Measurements from ENCODE around the gene COL20A1.

The COL20A1 gene

DNA sequence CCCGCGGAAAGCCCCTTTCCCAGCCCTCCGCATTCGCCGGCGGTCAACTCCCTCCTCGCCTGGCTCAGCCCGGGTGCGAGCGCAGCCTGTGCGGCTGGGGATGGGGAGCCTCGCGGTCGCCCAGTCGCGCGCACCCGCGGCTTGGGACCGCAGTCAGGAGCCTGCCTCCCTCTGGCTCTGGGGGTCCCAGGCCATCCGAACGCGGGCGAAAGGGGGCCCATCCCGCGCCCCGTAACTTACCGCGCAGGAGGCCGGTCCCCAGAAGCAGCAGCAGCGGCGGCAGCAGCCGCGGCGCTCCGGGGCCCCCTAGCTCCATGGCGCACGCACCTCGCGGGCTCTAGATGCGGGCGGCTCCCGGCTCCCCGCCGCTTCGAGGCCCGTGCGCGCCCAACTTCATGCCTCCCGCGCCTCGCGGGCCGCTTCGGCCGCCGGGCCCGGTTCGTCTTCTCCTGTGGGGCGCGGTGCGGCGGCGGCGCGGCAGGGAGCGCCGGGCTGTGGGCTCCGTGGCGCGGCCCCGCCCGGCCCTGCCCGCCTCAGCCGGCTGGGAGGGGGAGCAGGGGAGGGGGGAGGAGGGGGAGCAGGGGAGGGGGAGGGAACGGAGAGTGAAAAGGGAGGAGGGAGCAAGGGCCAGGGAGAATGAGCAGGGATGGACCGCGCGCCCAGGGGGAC lies 68.0 kb downstream of the COL20A1 start, which contains the start of gene CHRNA4:
Gene CHRNA4, minus strand, starts transcription at position 500 of the 669 bp plus-strand sequence. Its CDS starts 184 bp downstream, at position 316.
- DNase-seq (ENCODE audit: low read depth in 2 of 3, low spot score in 2 of 3) = no peak

DNA sequence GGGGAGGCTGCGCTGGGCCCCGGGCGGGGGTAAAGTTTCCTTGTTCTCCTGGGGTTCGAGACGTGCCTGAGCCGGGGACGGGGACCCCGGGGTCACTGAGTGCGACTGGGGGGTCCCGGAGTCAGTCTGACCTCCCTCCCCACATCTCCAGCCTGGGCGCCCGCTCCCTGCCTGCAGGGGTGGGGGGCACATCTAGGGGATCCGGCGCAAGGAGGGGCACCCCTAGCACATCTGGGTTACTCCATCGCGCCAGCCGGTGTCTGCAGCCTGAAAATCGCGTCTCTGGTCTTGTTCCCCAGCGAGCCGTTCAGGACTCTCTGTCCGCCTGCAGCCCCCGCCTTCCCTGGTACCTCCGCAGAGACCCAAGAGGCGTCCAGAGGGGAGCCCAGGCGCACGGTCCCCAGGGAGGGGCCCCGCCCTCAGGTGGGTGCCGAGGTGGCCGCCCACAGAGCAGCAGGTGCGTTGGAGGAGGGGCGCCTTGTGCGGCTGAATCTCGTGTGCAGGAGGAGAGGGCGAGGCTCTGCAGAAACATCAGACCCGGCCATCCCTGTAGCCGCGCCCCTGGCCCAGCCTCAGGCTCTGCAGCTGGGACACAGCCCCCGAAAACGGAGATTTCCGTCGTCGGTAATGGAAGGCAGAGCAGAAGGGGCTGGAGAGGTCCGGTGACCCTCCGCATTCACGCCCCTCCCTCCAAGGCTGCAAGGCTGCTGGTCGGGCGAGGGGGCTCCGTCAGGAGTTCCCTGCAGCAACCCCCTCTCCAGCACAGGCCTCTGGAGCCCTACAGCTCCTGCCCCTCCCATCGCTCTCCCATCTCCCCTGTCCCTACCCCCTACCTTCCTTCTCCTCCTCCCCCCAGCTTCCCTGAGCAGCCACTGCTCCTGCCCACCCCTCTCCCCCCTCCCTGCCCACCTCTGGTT lies 68.8 kb downstream of the COL20A1 start:
- no peak for DNase-seq (ENCODE audit: low read depth in 2 of 3, low spot score in 2 of 3)

DNA sequence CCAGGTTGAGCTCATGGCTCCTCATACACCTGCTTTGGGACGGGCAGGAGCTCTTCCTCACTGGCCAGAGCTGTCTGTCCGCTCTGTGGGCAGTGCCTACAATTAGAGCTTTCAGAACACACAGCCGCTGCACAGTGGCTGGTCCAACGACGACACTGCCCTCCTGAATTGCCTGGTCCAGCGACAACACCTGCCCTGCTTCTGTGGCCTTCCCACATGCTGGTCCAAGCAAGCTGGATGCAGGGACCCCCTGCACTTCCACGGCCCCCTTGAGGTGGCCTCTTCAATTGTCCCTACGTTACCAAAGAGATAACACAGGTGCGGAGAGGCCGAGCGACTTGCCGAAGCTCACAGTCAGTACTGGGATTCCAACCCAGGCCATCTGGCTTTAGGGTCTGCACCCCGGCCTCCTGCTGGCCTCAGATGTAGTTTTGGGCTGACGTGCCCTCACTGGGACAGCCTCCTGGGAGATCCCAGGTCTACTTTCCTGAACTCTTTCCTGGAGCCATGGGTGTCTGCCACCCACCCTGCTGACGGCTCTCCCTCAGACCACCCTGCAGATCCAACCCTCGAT lies 69.5 kb downstream of the COL20A1 start:
- DNase-seq (ENCODE audit: low read depth in 2 of 3, low spot score in 2 of 3) = no peak

DNA sequence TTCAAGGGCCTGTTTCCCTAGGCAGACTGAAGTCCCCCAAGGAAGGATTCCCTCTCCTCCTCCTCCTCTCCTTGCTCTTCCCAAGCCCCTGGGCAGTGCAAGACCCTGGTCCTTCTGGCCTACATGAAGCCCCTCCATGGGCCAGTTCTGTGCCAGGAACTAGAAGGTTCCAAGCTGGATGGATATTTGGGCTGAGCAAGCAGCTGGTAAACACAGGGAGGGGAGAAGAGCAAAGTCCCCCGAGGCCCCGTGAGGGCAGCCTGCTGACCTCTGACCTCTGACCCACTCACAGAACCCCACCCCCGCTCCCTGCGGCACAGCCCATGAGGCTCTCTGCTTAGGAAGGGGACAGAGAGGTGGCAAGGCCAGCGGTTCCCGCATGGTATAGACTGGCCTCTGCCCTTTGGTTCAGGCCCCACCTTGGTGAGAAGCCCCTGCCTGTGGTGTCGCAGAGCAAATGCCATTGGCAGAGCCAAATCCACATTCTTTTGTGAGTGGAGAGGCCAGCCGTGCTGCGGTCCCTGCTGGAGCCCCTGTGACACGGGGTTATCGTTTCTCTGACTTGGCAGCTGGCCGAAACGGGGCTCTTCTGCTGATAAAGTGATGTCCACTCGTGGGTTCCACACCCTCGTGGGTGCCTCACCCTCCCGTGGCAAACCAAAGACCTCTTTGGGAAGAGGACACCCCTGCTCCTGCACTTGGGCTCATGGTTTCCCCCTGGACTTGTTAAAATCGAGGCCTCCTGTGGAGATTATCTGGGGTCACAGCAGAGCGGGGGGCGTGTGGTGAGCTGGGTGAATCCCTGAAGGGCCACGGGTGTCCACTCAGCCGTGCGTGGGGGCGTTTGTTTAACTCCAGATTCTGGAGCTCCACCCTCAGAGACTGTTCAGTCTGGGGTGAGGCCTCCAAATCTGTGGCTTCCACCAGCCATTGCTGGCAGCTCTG lies 70.3 kb downstream of the COL20A1 start:
- DNase-seq (ENCODE audit: low read depth in 2 of 3, low spot score in 2 of 3) = no peak

GRCh38 chr20:63363981-63364561 lies 71.1 kb downstream of the COL20A1 start:
- no peak for DNase-seq (ENCODE audit: low read depth in 2 of 3, low spot score in 2 of 3)

GRCh38 chr20:63364801-63365585 lies 72.0 kb downstream of the COL20A1 start:
- DNase-seq (ENCODE audit: low read depth in 2 of 3, low spot score in 2 of 3) = no peak

DNA sequence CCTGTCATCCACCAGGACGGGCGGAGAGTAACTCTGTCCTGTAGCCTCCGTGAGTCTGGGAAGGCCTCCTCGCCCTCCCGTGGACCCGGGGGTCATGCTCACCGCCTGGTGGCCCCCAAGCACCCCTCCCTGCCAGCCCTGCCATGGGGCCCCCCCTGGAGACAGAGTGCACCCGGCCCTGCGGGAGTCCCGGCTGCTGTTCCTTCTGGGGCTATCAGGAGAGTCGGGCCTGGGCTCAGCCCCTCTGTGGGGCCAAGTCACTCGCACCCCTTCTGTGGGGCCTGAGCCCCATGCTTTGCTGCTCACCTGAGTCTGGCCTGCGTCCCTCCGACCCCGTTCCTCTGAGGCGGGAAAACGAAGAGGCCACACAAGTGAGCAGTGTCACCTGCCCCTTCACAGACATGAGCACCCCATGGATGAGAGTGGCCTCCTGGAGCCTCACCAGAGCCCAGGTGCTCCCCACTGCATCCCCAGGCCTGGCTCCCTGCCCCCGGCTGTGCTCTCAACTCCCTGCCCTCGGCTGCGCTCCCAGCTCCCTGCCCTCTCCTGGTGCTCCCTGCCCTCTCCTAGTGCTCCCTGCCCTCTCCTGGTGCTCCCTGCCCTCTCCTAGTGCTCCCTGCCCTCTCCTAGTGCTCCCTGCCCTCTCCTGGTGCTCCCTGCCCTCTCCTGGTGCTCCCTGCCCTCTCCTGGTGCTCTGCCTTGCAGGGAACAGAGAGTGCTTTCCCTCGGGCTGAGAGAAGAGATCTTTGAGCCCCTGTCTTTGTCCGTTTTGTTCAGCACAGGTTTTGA lies 72.8 kb downstream of the COL20A1 start:
- DNase-seq (ENCODE audit: low read depth in 2 of 3, low spot score in 2 of 3) = no peak

DNA sequence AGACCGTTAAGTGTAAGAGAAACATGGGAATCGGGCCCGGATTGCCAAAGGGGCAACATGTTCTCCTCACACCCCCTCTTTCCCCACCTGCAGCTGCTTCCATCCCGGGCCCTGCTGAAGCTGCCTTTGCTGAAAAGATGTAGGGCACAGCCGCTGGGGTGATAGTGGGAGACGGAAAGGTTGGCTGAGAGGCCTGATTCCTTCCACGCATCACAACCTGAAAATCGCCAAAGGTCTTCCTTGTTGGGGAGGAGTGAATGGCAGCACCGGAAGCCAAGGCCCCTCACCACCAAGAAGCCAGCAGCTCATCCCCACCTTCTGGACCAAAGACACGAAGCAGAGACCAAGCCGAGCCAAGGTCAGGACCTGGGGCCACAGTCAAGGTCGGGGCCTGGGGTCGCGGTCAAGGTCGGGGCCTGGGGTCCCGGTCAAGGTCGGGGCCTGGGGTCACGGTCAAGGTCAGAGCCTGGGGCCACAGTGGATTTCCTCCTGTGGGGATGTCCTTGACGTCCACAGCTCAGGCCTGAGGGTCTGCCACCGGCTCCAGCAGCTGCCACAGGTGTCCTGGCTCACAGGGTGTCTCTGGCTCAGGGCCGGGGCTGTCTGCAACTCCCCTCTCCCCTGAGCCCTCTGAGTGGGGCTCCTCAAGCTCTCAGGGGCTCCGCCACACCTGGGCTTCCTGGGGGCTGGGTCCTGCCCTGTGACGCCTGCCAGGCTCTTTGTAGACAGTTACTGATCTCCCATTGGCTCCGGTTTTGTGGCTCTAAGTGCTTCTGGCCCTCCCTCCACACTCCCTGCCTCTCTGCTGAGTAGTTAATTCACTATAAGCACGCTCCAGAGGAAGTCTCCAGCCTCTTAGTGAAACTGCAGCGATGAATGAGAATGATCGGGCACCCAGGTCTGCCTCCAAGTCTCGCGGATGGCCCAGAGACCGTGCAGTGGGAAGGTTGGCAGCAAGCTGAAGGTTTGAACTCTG lies 73.7 kb downstream of the COL20A1 start:
- no peak for DNase-seq (ENCODE audit: low read depth in 2 of 3, low spot score in 2 of 3)

- DNase-seq (ENCODE audit: low read depth in 2 of 3, low spot score in 2 of 3) = no peak
Measured at GRCh38 chr20:63367446-63368055, 74.6 kb downstream of the COL20A1 start.

- DNase-seq (ENCODE audit: low read depth in 2 of 3, low spot score in 2 of 3) = no peak
Measured at GRCh38 chr20:63368151-63368550, 75.2 kb downstream of the COL20A1 start.

DNA sequence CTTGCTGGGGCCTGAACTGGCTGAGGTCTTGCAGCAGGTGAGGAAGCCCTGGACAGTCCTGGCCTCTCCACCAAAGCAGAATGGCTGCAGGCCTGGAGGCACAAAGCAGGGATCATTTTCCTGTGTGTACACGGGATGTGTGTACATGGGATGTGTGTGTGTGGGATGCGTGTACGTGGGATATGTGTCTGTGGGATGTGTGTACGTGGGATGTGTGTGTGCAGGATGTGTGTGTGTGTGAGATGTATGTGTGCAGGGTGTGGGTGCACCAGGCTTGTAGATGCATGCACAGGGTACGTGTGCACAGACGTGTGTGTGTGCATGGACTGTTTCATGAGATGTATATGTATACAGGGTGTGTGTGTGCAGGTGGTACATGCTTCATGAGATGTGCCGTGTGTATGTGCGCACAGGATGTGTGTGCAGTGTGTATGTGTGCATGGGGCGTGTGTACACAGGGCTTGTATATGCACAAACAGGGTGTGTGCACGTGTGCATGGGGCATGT lies 76.1 kb downstream of the COL20A1 start:
- no peak for DNase-seq (ENCODE audit: low read depth in 2 of 3, low spot score in 2 of 3)

- no peak for DNase-seq (ENCODE audit: low read depth in 2 of 3, low spot score in 2 of 3)
Measured at GRCh38 chr20:63369724-63370617, 77.0 kb downstream of the COL20A1 start.

DNA sequence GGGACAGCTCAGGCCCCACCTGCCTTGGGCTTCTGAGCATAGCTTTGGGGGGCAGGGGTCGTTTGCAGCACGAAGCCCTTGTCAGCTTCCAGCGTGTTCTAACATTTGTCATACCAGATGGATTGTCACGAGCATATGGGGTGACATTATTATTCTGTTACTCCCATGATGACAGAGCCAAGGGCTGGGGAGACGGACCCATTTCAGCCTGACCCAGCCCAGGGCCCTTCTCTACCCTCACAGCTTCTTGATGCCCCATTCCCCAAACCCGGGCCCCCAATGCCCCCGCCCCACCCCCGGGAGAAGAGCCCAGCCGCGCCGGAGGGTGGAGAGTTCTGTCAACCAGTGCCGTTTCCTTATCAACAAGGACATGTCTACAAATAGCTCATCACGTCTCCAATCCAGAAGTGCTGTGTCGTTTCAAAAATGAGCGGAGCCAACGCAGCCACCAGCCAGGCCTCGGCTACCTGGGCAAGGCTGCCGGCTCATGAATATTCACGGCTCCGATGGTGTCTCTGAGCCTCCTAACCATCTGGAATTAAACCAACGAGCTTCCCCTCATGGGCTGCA lies 77.7 kb downstream of the COL20A1 start:
- no peak for DNase-seq (ENCODE audit: low read depth in 2 of 3, low spot score in 2 of 3)

- no peak for DNase-seq (ENCODE audit: low read depth in 2 of 3, low spot score in 2 of 3)
Measured at GRCh38 chr20:63371291-63371865, 78.4 kb downstream of the COL20A1 start.

Measured in activated CD8-positive, alpha-beta memory T cell treated with anti-CD3 and anti-CD28 coated beads for 48 hours (primary cell).